ENCODE results near the gene DZIP1L. TPM values are rescaled to one million over a fixed set of nuclear protein-coding genes. Genes with fewer than 3 reads are reported as not detected.

The DZIP1L gene
- total RNA-seq, 1 experiment from 2014 or later = 18.1 TPM

DNA sequence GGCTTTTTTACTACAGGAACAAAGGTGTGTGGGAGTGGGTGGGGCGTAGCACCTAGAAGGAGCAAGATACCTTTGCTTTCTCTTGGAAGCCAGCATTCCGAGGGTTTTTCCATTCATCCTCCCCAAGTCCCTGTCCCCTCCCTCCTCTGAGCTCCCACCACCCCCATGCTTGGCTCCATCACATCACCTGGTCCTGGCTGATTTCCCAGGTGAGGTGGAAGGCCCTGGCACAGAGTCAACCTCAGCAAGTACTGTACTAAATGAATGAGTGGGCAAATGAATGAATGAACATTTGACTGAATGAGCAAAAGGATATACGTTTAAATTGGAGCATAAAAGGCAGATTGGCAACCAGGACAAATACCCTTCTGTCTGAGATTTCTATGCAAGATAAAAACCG is 45.4 kb downstream of the DZIP1L start:
- H3K4me1 ChIP-seq (replicated peaks) = 0 out of 2 replicates have a peak, but pooled peaks cover 3% of the 10 kb centered on the region
- H3K27me3 ChIP-seq (replicated peaks) = no peaks in the 10 kb centered on the region
- H3K9me3 ChIP-seq (replicated peaks) = no peaks in the 10 kb centered on the region
- no peak for DNase-seq (ENCODE audit: low read depth in 1 of 2, low spot score in 2 of 2)
- no peak overlapping the region for H3K27ac ChIP-seq
- no peak overlapping the region for H3K4me3 ChIP-seq
- peaks cover 78% of the 10 kb centered on the region for H3K36me3 ChIP-seq

DNA sequence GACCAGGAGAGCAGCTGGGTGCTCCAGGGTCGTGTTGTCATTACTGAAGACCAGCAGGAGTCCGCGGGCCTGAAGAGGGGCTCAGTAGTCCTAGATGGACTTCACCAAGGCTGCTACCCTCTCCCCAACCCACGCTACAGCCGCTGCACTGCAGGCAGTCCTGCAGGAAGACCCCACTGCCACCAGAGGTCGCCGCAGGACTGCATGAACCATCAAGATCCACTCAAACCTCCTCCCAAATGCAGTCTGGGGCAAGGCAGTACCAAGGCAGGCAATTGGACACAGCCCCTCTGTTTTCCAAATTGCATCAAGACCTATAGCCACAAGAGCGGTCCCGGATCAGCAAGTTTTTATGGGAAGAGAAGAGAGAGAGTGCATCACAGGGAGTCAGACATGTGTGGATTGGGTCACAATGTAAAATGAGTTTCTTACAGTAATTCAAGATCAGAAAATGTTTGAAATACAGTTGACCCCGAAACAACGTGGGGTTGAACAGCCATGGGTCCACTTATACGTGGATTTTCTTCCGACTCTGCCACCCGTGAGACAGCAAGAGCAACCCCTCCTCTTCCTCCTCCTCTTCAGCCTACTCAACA is 46.7 kb downstream of the DZIP1L start:
- peak; percentile 62 to 74 for DNase-seq (ENCODE audit: low read depth in 1 of 2, low spot score in 2 of 2)
- Histone ChIP-seq H3K4me3 (no peak overlapping the region), H3K4me1 (replicated peaks) (0 out of 2 replicates have a peak, but pooled peaks cover 3% of the 10 kb centered on the region), H3K27me3 (replicated peaks) (no peaks in the 10 kb centered on the region), H3K9me3 (replicated peaks) (no peaks in the 10 kb centered on the region), H3K36me3 (peaks cover 86% of the 10 kb centered on the region), H3K27ac (no peak overlapping the region)

DNA sequence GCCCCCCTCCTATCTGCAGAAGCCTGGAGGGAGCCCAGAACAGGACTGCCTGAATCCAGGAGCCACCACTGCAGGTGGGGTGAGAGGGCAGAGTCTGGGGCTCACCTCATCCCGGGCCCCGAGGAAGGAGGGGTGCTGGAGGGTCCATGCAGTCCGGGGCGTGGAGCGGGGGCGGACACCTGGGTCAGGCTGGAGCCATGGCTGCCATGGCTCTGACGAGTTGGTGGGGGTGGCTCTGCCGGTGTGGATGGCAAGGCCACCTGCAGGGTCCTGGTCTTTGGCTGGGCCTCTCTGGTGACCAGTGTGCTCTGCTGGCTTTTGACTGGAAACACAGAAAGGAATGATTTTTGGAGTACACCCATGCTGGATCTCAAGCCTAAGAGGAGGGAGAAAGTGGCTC is 47.4 kb downstream of the DZIP1L start:
- DNase-seq (ENCODE audit: low read depth in 1 of 2, low spot score in 2 of 2) = no peak
- Histone ChIP-seq H3K36me3 (peaks cover 86% of the 10 kb centered on the region), H3K9me3 (replicated peaks) (no peaks in the 10 kb centered on the region), H3K27me3 (replicated peaks) (no peaks in the 10 kb centered on the region), H3K27ac (no peak overlapping the region), H3K4me3 (no peak overlapping the region), H3K4me1 (replicated peaks) (0 out of 2 replicates have a peak, but pooled peaks cover 3% of the 10 kb centered on the region)

DNA sequence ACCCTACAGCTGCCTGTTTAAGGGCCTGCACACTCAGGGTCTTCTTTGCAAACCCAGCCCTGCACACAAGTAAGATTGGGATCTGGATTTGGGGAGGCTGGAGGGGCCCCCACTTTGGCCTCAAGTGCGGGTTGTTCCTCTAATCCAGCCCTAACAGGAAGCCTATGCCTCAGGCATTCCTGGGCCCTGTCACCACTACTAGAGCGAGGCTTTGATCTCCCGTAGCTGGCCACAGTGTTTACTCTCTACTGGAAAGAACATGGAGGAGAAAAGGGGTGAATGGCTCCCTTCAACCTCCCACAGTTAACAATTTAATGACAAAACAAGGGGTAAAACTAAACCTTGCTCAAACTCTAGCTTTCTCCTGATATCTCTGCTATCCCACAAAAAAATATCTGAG is 48.4 kb downstream of the DZIP1L start:
- no peak for DNase-seq (ENCODE audit: low read depth in 1 of 2, low spot score in 2 of 2)
- no peak overlapping the region for H3K27ac ChIP-seq

DNA sequence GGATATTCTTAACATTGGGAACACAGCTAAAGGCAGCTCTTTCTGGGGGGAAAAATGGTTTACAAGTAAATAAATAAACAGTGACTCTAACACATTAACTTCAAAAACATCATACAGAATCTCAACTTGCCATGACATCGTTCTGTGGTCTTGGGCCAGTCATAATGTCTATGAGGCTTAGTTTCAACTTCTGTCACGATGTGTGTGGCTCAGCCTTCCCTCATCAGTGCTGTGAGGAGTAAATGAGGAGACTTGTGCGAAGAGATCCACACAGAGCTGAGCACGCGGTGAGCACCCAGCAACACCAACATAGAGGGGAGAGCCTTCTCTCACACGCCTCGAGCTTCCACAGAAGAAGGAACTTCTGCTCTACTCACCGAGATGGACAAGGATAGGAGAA is 49.0 kb downstream of the DZIP1L start:
- no peak overlapping the region for H3K27ac ChIP-seq
- H3K27me3 ChIP-seq (replicated peaks) = no peaks in the 10 kb centered on the region
- H3K36me3 ChIP-seq = peaks cover 83% of the 10 kb centered on the region
- no peaks in the 10 kb centered on the region for H3K4me1 ChIP-seq (replicated peaks)
- DNase-seq (ENCODE audit: low read depth in 1 of 2, low spot score in 2 of 2) = no peak
- no peaks in the 10 kb centered on the region for H3K9me3 ChIP-seq (replicated peaks)
- no peak overlapping the region for H3K4me3 ChIP-seq

More for the DNA sequence above, 48.4 kb downstream of the DZIP1L start:
- Histone ChIP-seq H3K9me3 (replicated peaks) (no peaks in the 10 kb centered on the region), H3K4me1 (replicated peaks) (no peaks in the 10 kb centered on the region), H3K4me3 (no peak overlapping the region), H3K36me3 (peaks cover 89% of the 10 kb centered on the region), H3K27me3 (replicated peaks) (no peaks in the 10 kb centered on the region)

DNA sequence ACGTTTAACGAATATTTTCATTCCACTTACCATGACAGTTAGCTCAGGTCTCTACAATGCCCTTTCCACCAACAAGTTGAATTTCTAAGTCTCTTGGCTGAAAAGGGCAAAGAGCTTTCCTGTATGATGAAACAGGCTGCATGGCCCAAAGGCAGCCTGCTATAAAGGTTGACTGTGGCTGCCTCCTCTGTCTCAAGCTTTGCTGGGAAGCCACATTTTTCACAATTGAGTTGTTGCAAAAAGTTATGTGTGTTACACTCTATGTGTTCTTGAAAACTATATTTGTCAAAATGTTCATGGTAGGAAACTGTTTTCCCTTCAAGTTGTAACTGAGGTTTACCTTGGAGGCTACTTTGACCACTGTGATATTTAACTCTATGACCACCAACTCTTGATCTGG is 49.5 kb downstream of the DZIP1L start:
- no peaks in the 10 kb centered on the region for H3K27me3 ChIP-seq (replicated peaks)
- no peak for DNase-seq (ENCODE audit: low read depth in 1 of 2, low spot score in 2 of 2)
- H3K4me1 ChIP-seq (replicated peaks) = no peaks in the 10 kb centered on the region
- peaks cover 79% of the 10 kb centered on the region for H3K36me3 ChIP-seq
- H3K4me3 ChIP-seq = no peak overlapping the region
- H3K9me3 ChIP-seq (replicated peaks) = no peaks in the 10 kb centered on the region
- no peak overlapping the region for H3K27ac ChIP-seq

DNA sequence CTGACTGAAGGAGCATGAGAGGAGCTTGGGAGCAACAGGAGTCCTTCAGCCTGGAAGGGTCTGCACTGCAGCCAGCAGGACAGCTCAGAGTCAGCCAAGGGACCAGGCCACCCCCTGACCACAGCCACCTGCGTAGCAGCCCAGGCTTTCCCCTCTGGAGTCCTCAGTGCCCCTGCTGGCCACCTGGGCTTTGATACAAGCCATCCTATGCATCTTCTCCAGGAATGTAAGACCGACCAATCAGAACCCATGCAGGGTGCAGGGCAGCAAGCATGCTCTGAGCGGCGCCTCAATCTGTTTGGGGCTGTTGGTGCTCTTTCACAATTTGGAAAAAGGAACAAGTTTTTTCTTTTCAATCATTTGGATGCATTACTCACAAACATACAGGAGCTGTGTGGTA is 52.0 kb downstream of the DZIP1L start:
- DNase-seq (ENCODE audit: low read depth in 1 of 2, low spot score in 2 of 2) = no peak
- Histone ChIP-seq H3K4me1 (replicated peaks) (no peaks in the 10 kb centered on the region), H3K9me3 (replicated peaks) (no peaks in the 10 kb centered on the region), H3K27ac (no peak overlapping the region), H3K27me3 (replicated peaks) (no peaks in the 10 kb centered on the region), H3K36me3 (peaks cover 71% of the 10 kb centered on the region), H3K4me3 (no peak overlapping the region)

DNA sequence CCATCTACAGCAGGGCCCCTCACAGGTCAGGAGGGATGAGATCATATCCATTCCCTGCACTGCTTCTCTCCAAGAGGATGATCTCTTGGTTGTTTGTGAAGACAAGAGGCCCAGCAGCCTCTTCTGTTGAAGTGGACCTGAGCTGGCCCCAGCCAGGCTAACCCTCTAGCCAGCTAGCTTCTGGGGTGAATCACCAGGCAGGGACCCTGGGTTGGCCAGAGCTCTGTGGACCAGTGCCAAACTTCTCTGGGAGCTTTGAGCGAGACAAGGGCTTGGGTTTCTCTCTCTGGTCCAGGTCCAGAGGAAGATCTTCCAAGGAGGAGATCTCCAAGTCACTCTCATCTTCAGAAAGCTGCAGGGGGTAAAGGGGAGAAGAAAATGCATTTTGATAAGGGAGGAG is 52.8 kb downstream of the DZIP1L start:
- Histone ChIP-seq H3K27me3 (replicated peaks) (no peaks in the 10 kb centered on the region), H3K4me3 (no peak overlapping the region), H3K9me3 (replicated peaks) (no peaks in the 10 kb centered on the region), H3K27ac (no peak overlapping the region), H3K36me3 (peaks cover 63% of the 10 kb centered on the region), H3K4me1 (replicated peaks) (no peaks in the 10 kb centered on the region)
- DNase-seq (ENCODE audit: low read depth in 1 of 2, low spot score in 2 of 2) = no peak

DNA sequence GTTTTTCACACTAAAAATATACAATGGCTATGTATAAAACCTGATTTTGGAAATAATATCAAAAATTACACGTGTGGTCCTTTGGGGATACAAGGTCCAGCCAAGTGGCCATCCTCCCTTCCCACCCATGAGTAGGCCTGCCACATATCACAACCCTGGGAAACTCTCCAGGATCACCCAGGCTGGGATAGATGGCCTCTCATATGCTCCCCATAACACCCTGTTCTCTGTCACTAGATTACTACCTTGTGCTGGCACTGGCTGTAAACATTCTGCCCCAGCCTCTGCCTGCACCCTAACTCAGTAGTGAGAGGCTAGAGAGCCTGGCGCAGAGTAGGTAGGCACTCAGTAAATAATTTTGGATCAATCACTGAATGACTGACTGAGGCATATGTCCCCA is 53.4 kb downstream of the DZIP1L start:
- Histone ChIP-seq H3K27ac (no peak overlapping the region), H3K27me3 (replicated peaks) (no peaks in the 10 kb centered on the region), H3K4me1 (replicated peaks) (no peaks in the 10 kb centered on the region), H3K9me3 (replicated peaks) (no peaks in the 10 kb centered on the region), H3K36me3 (peaks cover 57% of the 10 kb centered on the region), H3K4me3 (no peak overlapping the region)
- DNase-seq (ENCODE audit: low read depth in 1 of 2, low spot score in 2 of 2) = no peak

DNA sequence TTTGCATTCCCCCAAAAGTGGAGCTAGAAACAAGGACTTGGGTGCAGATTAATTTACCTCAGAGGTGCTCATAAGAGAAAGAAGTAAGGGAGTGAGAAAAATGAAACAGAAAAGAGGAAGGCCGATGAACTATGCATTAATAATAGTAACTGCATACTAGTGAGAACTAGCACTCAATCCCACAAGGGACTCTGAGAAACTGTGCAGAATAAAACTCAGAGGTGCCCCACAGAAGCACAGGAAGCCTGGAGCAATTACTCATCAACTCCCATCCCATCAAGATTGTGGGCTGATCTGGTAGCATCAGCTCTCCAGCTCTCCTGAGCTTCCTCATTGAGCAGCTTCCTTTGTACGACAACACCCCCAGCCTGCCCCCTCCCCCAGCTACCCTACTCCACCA is 54.6 kb downstream of the DZIP1L start:
- Histone ChIP-seq H3K27me3 (replicated peaks) (no peaks in the 10 kb centered on the region), H3K4me3 (no peak overlapping the region), H3K4me1 (replicated peaks) (no peaks in the 10 kb centered on the region), H3K9me3 (replicated peaks) (no peaks in the 10 kb centered on the region), H3K27ac (no peak overlapping the region), H3K36me3 (peaks cover 45% of the 10 kb centered on the region)
- DNase-seq (ENCODE audit: low read depth in 1 of 2, low spot score in 2 of 2) = no peak

DNA sequence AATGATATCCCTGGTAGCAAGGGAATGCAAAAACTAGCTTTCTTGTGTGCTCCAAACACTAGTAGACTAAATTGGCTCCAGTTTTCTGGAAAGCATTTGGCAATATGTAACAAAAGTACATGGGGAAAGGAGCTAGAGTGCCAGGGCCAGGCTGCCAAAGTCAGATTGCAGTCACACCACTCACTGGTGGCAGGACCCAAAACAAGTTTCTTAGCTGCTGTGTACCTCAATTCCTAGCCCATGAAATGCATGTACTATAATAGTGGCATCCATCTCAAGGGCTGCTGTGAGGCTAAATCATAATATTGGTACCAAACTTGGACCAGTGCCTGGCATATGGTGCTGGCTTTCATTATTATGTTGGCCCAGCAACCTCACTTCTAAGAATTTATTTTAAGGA is 56.1 kb downstream of the DZIP1L start:
- peaks cover 30% of the 10 kb centered on the region for H3K36me3 ChIP-seq
- no peaks in the 10 kb centered on the region for H3K9me3 ChIP-seq (replicated peaks)
- no peak overlapping the region for H3K27ac ChIP-seq
- DNase-seq (ENCODE audit: low read depth in 1 of 2, low spot score in 2 of 2) = no peak
- no peaks in the 10 kb centered on the region for H3K4me1 ChIP-seq (replicated peaks)
- no peaks in the 10 kb centered on the region for H3K27me3 ChIP-seq (replicated peaks)
- no peak overlapping the region for H3K4me3 ChIP-seq

DNA sequence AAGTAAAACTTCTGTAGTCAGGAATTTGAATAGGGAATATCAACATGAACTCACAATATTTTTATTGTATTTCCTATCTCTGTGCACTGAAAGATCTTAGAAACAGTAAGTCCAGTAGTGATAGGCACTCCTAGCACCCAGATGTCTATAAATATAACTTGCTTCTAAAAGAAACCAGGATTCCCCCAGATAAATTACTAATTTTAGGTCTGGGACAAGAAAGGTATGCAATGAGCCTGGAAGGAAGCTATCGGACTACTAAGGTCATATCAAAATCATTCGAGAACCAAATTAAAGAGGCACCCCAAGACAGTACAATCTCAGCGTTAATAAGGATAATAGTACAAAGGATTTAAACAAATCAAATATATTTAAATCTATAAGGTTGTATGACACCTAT is 58.0 kb downstream of the DZIP1L start:
- DNase-seq (ENCODE audit: low read depth in 1 of 2, low spot score in 2 of 2) = no peak
- H3K36me3 ChIP-seq = peaks cover 20% of the 10 kb centered on the region
- no peak overlapping the region for H3K27ac ChIP-seq

DNA sequence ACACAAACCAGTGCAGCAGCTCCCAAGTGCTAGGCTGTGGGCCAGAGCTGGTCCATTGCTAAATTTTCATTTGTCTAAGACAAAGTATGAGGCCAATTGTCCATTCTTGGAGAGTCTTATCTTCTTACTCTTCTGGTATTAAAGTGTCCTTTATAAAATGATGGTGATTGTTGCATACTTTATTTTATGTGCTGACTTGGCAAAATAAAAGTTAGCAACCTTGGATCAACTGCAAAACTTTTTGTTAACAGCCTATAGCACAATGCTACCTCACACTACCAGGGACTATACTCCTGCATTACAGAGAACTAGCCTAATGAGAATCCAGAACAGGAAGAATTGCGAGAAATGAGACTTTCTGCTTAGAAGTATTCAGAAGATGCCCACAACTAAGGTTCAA is 61.4 kb downstream of the DZIP1L start:
- H3K36me3 ChIP-seq = peaks cover 11% of the 10 kb centered on the region
- no peaks in the 10 kb centered on the region for H3K27me3 ChIP-seq (replicated peaks)
- no peak overlapping the region for H3K27ac ChIP-seq
- H3K4me1 ChIP-seq (replicated peaks) = no peaks in the 10 kb centered on the region
- no peaks in the 10 kb centered on the region for H3K9me3 ChIP-seq (replicated peaks)
- DNase-seq (ENCODE audit: low read depth in 1 of 2, low spot score in 2 of 2) = no peak
- no peak overlapping the region for H3K4me3 ChIP-seq

More for the DNA sequence above, 58.0 kb downstream of the DZIP1L start:
- no peaks in the 10 kb centered on the region for H3K9me3 ChIP-seq (replicated peaks)
- H3K4me3 ChIP-seq = no peak overlapping the region
- no peaks in the 10 kb centered on the region for H3K27me3 ChIP-seq (replicated peaks)
- no peaks in the 10 kb centered on the region for H3K4me1 ChIP-seq (replicated peaks)

DNA sequence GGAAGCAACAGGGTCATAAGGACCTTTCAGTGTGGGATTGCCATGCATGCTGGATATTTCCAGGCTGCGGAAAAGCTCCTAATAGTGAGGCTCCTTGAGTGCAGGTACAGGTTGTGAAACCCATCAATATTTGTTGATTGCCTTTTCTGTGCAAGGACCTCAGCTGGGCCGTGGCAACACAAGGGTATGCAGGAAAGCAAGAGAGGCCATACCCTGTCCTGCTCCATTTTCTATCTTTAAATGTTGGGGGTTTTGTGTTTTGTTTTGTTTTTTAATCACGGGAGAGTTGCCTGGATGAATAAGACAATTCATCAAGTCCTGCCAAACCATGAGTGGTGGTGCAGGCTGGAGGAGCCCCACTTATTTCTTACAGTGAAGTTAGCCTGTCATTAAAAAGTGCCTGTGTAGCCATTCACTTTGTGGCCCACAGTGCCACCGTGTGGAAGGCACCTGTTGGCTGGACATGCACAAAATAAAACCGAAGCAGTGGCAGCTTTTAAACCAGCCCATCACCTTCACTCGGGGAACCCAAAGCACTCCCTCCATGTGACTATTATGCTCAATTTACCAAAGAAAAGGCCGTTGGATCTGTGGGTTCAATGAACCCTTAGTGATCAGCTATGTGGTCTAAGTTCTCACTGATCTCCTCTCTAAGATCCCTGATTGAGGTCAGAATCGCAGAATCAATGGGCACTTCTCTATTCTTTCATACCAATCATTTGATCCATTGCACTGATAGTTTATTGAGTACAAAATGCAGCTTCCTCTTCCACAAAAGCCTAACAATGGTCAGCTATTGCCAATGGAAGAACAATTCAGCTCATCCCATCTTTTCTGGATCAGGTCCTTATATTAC is 63.2 kb downstream of the DZIP1L start:
- peak in 1 of 2 experiments; percentile 20 for DNase-seq (ENCODE audit: low read depth in 1 of 2, low spot score in 2 of 2)

More for the DNA sequence above, 63.2 kb downstream of the DZIP1L start:
- no peak overlapping the region for H3K4me3 ChIP-seq
- H3K4me1 ChIP-seq (replicated peaks) = no peaks in the 10 kb centered on the region
- H3K27ac ChIP-seq = no peak overlapping the region
- peaks cover 16% of the 10 kb centered on the region for H3K36me3 ChIP-seq
- H3K27me3 ChIP-seq (replicated peaks) = no peaks in the 10 kb centered on the region
- H3K9me3 ChIP-seq (replicated peaks) = no peaks in the 10 kb centered on the region

Data from SJSA1 (cell line).